NCI-H1105 (cell line): Measurements from ENCODE around the gene TAF1B.
A peak's percentile ranks its signal among the peaks of the same experiment; 100 is the strongest.

ENCODE experiments used
- DNase-seq: peaks from one replicate; lab custom pipeline; 2025; lab: John Stamatoyannopoulos, UW

The TAF1B gene

DNA sequence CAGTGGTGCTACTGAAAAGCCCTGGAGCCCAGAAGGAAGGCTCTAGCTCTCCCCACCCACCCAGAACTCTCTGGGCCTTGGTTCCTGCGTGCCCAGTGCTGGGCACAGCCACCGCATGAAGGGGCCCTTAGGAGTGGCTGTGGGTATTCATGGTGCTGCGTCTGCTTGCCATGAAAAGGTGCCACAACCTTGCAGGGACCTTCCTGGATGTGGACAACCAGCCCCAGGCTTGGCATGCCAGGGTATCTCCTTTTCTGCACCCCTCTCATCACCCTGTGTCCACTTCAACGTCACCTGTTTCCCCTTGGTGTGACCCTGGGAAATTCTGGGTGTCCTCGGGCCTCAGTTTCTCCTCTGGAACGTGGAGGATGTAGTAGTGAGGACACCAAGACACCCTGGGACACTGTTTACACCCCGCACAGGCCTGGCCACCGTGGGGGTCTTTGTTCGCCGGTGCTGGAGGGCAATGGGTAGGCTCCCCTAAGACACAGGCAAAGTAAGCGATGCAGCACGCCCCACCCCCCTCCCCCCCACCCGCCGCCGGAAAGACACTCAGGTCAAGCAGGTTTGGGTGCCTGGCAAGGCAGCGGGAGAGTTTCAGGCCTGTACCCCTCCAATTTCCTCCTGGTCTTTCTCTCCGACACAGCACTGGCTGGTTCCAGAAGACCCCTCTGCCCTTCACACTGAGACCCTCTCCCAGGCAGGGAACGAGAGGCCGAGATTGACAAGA, 34.8 kb upstream of the TAF1B start:
- DNase-seq = no peak

DNA sequence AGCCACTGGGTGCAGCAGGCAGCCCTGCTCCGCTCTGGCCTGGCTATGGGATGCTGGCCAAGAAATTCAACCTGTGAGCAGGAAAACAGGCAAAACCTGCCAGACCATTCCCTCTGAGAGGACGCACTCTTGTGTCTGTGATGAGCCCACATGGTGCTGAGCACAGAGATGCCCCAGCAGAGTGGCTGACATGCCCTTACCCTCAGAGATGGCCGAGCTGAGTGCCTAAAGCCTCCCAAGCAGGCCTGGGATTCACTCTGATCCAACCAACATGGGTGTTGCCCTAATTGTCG, 34.3 kb upstream of the TAF1B start:
- no peak for DNase-seq

DNA sequence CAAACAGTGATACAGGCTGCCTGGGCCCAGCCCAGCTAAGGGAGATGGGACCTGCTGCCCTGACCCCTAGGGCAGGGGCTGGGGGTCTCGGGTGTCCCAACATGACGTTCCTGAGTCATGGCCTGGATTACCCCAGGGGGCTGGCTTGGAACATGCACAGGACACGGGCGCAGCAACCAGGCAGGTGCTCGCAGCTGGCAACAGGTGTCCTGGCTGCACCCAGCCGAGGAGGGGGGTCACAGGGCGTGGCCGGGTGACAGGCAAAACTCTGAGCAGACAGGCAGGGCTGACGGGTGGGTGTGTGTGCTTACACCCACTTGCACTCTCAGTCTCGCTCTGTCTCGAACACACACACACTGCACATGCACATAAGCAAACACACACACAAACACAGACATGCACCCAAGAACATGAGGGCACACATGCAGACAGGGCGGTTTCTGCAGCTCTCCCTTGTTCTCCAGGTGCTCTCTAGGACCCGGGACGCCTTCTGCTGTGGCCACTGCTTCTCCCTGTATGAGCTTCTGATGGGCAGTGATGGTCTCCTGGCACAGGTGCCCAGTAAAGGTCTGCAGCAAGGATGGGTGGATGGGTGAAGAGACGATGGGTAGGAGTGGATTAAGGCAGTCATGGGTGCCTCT, 33.7 kb upstream of the TAF1B start:
- DNase-seq = no peak

DNA sequence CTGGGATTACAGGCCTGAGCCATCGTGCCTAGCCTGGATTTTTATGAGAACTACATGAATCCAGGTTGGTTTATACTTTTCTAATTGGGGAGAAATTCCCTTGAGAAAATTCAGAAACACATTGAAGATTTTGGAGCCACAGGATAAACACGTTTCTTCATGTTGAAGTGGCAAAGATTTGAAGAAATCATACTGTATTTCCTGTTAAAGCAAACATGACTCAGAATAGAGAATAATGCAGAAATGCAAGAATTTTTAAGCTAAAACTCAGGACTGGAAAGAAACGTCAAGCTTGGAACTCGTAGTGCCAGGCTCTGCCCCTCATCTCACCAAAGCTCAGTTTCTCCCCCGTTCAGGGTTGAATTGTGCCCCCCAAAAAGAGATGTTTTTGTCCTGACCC, 32.1 kb upstream of the TAF1B start:
- DNase-seq = no peak

DNA sequence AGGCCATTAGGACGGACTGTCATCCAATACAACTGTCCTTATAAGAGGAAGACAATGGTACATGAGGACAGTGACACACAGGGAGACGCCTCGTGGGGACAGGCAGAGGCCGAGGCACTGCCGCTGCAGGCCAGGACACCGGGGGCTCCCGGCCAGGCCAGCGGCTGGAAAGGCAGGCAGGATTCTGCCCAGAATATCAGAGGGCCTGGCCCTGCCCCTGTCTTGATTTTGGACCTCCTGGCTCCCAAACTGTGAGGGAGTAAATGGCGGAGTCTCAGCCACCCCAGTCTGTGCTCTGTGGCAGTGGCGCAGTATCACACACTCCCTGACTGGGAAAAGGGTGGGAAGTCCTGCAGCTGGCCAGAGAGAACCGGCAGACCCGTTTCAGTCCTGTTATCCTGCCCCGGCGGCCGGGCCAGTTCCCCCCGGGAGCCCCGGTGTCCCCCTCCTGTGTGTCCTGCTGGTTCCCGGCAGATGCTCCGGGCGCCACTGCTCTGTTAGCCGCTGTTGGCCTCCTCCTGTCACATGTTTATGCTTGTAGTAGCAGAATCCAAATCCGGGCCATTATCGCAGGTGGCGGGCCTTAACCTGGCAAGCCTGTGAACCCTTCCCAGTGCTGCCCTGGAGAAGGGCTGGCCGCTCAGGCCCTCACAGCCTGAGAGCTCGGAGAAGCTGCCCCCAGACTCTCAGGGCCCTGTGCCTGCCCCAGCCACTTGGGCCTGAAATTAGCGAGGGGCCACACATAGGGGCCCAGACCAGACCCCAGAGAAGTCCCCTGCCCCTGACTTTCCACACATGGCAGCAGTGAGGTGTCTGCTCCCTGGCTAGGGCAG, 31.4 kb upstream of the TAF1B start:
- no peak for DNase-seq

DNA sequence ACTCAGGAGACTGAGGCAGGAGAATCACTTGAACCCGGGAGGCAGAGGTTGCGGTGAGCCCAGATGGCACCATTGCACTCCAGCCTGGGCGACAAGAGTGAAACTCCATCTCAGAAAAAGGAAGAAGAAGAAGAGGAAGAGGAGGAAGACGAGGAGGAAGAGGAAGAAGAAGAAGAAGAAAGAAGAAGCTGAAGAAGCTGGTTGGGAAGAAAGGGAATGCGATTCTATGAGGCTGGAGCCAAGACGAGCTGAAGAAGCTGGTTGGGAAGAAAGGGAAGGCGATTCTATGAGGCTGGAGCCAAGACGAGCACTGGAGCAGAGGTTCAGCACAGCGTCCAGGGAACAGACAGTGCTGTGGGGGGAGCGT, 30.3 kb upstream of the TAF1B start:
- no peak for DNase-seq

DNA sequence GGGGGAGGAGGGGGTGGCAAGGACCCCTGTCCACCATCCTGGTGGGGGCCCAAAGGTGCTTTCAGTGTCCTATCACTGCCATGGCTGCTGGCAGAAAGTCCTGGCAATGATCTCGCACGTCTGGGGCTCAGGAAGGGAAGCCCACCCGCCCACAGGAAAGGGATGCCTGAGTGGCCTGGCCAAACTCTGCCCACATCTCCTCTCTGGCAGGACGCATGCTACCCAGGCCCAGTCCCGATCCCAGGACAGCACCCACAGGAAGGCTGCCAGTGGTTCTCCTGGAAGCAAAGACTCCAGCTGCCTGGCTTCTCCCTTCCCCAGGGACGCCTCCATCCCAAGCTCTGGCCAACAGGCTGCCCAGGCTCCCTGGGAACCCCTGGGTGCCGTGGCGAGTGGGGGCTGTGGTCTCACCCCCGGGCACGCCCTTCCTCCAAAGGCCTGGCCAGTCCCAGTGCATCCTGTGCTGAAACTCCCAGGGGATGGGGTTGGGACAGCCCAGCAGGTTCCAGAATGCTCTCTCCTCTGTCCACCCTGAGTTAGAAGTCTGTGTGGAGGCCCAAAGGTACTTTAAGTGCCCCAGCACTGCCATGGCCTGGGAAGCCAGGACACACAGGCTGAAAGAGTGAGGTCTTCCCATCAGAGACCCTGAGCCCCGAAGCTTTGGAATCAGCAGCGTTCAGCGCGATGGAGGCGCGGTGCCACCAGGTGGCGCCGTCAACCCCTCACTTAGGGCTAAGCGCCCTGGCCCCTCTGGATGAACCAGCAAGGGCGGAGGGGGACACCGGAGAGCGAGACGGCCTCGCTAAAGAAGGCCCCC, 29.8 kb upstream of the TAF1B start:
- peak; percentile 36 for DNase-seq

DNA sequence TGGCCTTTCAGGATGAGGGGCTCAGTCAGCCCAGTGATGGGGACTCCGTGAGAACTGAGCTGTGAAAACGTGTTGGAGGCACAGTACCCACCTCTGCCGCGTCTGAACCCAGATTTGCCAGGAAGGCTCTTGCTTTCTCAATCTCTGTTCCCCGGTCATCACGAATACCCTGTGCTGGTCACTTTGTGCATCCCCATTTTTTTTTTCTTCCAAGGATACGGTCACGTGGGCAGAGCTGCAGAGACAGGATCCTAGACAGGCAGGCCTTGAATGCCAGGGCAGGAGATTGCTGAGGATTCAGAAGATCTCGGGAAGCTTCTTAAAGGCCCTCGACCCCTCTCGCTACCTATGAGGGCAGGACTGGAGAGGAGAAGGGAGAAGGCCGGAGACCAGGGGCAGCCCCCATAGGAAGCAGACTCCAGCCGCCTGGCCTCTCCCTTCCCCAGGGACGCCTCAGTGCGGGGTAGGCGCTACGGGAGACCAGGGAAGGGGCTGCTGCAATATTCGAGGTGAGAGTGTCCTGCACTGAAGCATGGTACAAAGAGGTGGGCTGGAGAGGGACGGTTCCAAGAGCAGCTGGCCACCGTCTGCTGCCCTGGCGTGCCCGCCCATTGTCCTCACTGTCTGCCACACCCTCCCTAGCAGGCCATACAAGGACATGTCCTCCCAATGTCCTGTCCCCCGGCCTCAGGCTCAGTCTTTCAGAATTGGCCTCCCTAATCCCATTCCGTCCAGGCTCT, 29.0 kb upstream of the TAF1B start:
- no peak for DNase-seq

DNA sequence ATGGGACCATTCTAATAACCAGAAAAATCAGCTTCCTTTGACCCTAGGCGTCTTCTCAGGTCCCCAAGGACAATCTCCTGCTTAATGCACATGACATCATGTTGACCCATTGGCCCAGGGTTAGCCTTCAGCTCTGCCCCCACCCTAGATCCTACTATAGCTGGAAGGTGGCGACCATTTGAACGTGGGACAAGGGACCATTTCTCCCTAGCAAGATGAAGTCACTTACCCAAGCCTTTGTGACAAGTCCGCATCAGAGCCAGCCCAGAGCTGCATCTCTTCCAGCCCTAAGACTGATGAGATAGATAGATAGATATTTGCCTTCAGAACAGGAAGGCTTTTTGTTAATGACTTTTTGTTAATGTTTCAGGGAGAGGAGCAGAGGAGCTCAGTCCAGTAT, 28.2 kb upstream of the TAF1B start:
- no peak for DNase-seq

DNA sequence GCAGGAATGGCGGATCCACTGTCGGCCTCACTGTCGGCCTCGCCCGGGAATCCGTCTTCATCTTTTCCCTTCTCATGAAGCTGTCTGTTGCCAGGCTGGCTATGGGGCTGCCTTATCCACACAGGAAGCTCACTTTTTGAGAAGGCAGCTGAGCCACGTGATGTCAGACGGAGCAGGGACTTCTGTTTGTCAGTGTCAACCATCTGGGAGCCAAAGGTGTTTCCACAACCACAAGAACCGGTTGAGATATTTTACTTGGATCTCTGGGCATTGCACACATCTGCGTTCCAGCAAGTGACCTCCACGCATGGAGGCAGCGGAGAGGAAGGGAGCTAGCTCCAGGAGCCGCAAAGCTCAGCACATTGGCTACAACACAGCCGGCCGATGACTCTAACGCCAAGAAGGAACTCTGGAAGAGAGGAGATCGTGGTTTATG, 27.4 kb upstream of the TAF1B start:
- no peak for DNase-seq

DNA sequence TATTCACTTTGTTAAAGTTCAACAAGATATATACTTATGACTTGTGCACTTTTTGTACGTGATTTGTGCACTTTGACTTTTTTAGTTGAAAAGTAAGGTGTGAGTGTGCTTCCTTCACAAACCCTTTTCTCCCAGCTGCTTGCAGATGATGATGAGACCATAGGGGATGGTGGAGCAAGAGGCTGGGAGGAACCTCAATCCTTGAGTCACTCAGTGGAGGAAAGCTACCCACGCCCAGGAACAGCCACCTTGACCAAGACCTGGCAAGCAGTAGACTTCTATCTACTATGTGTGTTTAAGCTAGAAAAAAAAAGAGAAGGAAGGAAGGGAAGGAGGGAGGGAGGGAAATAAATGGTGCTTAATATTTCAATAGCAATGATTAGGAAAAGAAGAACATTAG, 25.2 kb upstream of the TAF1B start:
- no peak for DNase-seq

DNA sequence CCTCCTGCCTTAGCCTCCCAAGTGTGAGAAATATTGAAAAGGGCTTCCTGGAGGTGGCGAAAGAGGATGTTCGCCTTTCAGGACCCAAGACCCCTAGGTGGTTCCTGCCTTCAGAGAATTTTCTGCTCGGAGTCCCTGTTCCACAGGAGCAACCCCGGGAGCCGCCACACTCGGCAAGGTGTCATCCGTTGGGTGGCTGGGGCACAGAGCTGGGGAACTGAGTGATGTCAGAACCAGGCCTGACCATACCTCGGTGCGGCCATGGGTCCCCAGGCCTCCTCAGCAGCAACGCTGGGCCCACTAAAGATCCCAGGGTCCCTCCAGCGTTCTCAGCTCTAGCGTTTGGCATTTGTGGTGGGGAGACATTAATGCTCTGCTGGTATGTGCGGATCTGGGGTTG, 23.7 kb upstream of the TAF1B start:
- no peak for DNase-seq

DNA sequence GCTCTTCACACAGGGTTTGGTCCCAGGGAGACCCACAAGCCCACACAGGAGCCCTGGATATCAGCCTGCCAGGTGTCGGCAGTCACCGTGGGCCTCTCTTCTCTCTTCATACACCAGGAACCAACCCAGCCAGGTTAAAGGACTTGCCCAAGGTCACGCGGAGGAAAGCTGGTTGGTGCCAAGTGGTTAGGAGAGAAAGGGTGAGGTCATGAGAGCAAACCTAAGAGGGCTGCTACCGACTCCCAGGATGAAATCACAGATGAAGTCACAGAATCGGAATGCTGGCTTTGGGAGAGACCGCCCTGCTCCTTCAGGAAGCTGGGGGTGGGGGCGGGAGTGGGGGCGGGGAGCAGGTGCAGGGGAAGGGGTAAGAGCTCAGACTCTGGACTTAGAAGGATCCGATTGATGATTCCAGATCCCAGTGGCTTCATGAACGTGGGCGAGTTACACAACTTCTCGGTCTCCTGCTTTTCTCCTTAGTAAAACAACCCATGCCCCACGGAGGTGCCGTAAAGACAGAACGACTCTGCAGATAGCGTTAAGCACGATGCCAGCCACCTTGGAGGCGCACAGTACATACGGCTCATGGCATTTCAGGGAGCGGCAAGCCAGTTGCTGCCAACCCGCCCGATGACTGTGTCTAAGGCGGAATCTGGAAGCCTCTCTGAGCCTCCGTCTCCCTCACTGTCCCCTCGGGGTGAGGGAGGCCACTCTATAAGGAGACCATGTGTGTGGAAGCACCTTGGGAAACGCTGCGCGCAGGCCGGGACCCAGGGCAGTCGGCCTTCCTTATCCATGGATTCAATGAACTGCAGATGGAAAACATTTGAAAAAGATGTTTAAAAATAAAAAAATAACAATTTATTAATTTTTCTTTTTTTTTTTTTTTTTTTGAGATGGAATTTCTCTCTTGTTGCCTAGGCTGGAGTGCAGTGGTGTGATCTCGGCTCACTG, 23.0 kb upstream of the TAF1B start:
- DNase-seq = no peak

DNA sequence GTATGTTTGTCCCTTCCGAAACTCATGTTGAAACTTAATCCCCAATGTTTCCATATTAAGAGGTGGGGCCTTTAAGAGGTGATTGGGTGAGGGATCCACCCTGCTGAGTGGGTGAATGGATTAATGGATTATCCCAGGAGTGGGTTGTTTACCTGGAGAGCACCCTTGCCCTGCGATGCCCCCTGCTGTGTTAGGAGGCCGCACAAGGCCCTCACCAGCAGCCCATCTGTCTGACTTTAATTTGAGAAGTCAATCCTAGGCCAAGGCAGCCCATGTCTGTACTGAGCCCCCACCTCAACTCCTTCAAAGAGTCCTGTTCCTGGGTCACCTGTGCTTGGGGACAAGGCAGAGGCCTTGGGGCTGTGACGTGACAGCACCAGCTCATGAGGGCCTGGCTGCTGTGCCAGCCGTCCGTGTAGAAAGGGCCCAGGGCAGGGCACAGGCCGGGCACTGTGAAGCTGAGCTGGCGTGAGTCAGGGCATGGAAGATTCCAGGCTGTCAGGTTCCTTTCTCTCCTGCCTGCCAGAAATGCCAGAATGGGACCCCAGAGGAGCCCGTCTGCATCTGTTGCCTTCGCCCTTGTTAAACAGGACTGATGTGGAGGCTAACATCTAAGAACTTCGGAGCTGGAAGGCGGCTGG, 21.3 kb upstream of the TAF1B start:
- no peak for DNase-seq

DNA sequence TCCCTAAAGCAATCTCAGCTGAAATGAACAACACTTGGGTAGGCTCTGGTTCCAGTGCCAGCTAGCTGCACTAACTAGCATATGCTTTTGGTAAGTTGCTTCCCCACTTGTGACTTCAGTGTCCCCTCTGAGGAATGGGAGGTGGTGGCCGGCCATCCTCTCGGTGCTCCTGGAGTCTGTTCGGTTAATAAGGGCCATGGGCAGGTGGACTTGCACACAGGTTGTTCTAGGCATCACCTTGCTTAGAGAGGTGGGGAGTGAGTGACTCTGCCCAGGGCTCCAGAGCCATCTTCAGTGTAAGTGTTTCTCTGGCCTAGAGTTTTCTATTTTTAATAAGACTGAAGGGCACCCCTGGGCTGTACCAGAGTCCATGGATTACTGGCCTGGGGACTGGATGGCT, 18.8 kb upstream of the TAF1B start:
- DNase-seq = no peak

DNA sequence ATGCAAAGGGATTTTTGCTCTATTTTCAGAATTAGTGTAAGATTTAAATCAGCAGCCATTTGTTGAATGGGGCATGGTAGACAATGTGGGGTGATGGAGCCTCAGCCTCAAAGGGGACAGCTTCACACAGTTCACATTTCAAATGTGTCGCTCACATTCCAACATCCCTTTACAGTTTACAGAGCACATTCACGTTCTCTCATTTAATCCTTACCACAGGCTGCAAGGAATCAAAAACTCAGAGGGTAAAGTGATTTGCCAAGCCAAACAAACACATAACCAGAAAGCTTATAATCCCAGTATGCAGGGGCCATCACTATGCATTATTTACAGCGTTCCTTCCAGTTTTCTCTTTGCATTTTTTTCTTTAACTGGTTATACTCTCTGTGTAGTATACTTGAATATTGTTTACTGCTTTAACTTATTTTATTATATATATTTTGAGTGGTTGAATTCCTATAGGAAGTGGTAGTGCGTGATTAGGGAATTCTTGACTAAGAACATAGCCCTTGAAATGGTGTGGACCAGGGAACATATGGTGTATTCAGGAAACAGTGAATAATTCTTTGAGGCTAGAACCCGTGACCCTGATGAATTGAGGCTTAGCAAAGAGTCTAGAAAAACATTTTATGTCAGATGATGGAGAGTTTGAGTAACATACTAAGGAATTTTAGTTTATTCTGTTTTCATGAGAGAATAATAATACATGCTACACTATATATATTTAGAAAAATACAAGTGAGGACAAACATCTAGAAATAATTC, 18.1 kb upstream of the TAF1B start:
- DNase-seq = no peak

DNA sequence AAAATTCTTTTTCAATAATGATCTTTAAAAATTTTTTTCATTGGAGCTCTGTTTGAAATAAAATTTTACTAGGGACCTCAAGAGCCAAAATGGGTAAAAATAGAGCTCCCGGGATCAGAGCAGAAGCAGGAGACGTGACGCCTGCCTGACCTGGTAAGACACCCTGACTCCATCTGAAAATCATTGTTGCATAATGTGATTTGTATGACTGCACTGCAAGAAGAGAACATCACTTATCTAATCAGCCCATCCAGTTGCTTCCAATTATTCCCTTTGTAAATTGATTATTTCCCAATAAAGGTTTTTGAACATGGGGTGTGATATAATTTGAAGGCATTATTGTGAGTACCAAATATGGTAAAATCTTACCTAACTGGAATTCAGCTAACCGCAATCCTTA, 17.1 kb upstream of the TAF1B start:
- DNase-seq = no peak

DNA sequence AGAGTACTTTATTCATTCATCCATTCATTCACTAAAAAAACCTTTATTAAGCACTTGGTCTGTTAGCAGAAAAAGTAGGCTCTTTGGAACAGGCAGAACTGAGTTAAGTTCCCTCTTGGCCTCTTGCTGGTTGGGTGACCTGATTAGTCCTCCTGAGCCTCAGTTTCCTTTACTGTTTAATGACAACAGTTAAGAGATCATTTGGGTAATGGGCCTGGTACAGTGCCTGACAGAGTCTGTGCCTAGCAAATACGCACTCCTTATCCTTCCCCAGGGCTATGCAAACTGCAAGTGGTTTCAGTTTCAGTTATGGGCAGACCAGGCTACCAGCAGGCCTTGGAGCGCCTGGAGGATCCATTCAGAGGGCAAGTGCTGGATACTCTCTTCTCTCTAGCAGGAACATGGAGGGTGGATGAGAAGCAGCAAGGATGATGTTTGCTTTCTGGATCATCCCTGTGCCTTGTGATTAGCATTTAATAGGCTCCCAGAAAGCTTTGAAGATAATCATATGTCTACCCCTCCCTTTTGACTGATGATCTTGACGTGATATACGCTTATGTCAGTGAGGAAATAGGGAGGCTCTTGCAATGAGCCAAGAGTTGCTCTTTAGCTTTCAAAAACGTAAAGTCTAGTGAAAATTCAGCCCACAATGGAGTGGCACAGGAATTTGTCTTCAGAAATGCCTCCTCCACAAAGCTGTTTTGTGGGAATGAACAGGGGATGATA, 12.4 kb upstream of the TAF1B start:
- no peak for DNase-seq

DNA sequence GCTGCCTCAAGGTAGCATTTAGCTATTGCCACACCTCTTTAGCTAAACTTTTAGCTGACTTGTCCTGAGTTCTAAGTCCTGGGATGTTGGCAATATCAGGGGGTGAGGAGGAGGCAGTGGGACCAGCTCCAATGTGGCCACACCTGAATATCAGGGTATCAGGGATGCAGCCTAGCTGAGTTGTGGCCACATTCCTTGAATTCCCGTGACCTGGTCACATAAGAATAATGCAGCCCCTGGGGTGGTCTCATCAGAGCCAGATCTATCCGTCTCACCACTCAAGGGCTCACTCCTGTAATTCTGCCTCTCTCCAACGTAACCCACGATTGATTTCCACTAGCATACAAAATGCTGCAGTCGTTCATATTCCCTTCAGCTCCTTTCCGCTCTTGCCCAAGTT, 11.6 kb upstream of the TAF1B start:
- DNase-seq = no peak
